ENCODE data around the gene CBX3.
A peak's percentile ranks its signal among the peaks of the same experiment; 100 is the strongest.

The CBX3 gene

DNA sequence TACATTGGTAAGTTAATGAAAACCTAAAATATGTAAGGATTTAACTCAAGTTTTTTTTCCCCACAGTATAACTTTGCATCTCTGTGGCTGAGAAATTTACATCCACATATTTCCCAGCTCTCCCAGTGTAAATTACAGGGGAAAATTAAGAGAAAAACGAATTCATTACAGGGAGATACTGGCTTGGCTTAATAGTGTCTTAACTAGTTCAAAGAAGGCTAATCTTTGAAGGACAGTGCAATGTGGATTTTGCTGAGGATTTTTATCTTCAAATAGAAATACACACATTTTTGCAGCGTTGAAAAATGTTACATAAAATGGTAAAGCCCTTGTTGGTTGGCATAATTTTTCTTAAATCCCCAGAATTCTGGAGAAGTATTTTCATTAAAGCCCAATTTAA lies 1.5 kb downstream of the CBX3 start:
- TF ChIP-seq, protein P1, sequence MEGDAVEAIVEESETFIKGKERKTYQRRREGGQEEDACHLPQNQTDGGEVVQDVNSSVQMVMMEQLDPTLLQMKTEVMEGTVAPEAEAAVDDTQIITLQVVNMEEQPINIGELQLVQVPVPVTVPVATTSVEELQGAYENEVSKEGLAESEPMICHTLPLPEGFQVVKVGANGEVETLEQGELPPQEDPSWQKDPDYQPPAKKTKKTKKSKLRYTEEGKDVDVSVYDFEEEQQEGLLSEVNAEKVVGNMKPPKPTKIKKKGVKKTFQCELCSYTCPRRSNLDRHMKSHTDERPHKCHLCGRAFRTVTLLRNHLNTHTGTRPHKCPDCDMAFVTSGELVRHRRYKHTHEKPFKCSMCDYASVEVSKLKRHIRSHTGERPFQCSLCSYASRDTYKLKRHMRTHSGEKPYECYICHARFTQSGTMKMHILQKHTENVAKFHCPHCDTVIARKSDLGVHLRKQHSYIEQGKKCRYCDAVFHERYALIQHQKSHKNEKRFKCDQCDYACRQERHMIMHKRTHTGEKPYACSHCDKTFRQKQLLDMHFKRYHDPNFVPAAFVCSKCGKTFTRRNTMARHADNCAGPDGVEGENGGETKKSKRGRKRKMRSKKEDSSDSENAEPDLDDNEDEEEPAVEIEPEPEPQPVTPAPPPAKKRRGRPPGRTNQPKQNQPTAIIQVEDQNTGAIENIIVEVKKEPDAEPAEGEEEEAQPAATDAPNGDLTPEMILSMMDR (IDR thresholded peaks at IDR 0.05; ENCODE audit: low read depth, low read length): no peak
- peak overlapping the region; percentile 100 for H3K4me3 ChIP-seq (ENCODE audit: low read depth, low read length)

DNA sequence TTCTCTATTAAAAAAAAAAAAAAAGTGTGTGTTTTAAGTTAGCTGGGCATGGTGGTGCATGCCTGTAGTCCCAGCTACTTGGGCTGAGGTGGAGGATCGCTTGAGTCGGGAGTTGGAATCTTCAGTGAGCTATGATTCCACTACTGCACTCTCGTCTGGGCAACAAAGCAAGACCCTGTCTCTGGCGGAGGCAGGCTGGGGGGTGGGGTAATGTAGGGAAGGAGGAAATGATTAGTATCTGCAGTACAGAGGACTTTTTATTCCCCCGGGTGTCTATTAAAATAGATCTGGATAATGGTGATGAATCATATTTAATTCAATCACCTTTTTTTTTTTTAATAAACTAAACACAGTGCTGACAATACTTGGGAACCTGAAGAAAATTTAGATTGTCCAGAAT lies 6.5 kb downstream of the CBX3 start:
- TF ChIP-seq, protein P1 (IDR thresholded peaks at IDR 0.05; ENCODE audit: low read depth, low read length): no peak
- no peak overlapping the region for H3K4me3 ChIP-seq (ENCODE audit: low read depth, low read length)

DNA sequence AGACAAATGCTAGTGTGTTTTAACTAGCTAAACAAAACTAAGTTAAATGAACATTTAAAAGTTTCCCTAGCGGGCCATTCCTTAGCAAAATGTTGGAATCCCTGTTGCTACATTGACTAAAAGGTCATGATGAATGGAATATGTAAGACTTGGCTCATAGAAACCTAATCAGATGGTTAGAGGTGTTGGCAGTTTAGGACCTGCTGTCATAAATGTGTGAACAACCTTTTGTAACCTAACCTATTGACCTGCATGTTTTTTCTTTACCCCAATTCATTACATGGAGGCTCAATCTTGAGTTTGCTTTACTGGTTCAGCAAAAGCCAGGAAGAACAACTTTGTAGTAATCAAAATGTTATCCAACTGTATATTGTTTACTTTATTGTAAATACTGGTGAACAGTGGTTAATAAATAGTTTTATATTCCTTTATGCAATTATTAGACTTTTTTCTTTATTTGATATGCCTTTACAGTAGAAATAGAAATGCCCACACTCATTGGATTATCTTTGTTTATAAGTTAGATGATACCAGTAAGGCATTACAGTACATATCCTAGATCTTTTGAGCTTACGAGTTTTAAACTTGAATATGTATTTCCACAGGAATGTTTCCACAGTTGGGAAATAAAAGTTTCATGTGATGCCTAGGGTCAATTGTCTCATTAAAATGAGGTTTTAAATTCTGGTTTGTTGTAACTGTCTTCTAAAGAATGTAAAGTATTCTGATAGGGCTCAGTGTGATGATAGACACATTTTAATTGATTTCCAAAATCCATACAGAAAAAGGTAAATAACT lies 11.6 kb downstream of the CBX3 start:
- TF ChIP-seq, protein P1 (IDR thresholded peaks at IDR 0.05; ENCODE audit: low read depth, low read length): no peak
- H3K4me3 ChIP-seq (ENCODE audit: low read depth, low read length): no peak overlapping the region

DNA sequence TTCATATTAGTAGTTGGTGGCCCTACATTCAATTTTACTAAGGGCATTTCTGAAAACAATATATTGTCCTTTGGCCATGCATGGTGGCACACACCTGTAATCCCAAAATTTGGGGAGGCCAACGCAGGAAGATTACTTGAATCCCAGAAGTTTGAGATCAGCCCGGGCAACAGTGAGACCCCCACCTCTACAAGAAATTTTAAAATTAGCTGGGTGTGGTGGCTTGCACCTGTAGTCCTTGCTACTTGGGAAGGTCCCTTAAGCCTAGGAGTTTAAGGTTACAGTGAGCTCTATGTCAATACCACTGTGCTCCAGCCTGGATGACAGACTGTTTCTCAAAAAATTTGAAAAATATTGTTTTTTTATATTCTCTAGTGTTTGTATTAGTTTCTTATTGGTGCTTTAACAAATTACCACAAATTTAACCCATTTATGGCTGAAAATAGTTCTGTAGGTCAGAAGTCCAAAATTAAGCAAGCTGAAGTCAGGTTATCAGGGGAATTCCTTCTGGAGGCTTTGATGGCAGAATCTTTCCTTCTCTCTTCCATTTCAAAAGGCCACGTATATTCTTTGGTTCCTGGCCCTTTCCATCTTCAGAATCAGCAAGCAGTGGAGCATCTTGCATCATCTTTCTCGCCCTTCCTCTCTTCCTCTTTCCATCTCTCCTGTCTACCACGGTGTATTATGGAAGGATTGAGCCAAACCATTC lies 12.4 kb downstream of the CBX3 start:
- TF ChIP-seq, protein P1 (IDR thresholded peaks at IDR 0.05; ENCODE audit: low read depth, low read length): no peak
- H3K4me3 ChIP-seq (ENCODE audit: low read depth, low read length): no peak overlapping the region

DNA sequence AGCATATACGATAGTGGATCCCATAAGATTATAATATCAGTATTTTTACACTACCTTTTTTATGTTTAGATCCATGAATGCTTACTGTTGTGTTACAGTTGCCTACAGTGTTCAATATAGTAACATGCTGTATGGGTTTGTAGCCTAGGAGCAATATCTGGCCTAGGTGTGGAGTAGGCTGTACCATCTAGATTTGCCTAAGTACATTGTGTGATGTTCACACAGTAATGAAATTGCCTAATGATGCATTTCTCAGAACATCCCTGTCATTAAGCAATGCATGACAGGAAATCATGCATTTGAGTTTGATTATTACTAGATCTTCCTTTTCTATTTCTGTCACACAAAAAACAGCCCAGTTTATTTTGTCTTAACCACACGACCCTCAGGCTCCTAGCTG lies 14.5 kb downstream of the CBX3 start:
- TF ChIP-seq, protein P1 (IDR thresholded peaks at IDR 0.05; ENCODE audit: low read depth, low read length): no peak
- H3K4me3 ChIP-seq (ENCODE audit: low read depth, low read length): no peak overlapping the region

DNA sequence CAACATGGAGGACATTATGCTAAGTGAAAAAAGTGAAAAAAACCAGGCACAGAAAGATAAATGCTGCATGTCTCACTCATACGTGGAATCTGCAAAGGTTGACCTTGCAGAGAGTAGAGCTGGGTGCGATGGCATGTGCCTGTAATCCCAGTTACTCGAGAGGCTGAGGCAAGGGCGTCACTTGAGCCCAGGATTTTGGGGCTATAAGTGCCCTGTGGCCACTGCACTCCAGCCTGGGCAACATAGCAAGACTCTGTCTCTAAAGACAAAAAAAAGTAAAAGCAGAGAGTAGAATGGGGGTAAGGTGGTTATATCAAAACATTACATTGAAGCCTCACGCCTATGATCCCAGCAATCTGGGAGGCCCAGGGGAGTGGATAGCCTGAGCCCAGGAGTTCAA lies 22.8 kb downstream of the CBX3 start:
- TF ChIP-seq, protein P1 (IDR thresholded peaks at IDR 0.05; ENCODE audit: low read depth, low read length): no peak
- H3K4me3 ChIP-seq (ENCODE audit: low read depth, low read length): no peak overlapping the region

DNA sequence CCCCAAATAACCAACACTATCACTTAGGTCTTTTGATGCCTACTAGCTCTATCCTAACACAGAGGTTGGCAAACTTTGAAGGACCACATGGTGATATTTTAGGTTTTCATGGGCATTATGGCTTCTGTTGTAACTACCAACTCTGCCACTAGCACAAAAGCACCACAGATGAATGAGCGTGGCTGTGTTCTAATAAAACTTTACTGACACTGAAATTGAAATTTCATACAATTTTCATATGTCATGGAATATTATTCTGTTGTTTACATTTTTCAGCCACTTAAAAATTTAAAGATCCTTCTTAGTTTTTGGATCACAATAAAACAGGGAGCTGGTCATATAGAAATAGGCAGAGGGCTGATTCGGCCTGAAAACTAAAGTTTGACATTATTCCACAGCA lies 26.4 kb downstream of the CBX3 start:
- no peak overlapping the region for H3K4me3 ChIP-seq (ENCODE audit: low read depth, low read length)
- TF ChIP-seq, protein P1 (IDR thresholded peaks at IDR 0.05; ENCODE audit: low read depth, low read length): no peak
